ENCODE results near the gene ACTN2.
A peak's percentile ranks its signal among the peaks of the same experiment; 100 is the strongest.

ACTN2 gene

DNA sequence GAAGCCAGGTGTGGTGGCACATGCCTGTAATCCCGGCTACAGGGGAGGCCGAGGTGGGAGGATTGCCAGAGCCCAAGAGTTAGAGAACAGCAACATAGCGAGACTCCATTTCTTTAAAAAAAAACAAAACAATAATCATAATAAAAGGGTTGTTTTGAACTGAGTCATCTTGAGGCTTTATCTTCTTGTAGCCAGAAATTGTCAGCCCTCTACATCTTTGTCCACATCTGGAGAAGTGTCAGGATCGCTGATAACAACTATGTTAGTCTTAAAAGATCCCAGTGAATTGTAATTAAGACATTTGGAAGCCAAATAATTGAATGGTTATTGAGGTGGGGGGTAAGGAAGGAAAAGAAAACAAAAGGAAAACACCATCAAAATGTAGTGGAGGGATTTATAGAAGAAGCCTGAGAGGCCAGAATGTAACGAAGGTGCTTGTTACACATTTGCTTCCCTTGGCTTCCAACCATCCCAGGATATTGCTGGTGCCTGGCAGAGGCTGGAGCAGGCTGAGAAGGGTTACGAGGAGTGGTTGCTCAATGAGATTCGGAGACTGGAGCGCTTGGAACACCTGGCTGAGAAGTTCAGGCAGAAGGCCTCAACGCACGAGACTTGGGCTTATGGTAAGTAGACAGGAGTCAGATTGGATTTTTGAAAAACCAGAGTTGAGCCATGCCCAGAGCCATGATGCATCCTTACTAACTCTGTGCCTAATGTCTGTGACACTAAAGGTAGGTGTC is 56.3 kb downstream of the ACTN2 start:
- DNase-seq (ENCODE audit: low read depth): no peak

DNA sequence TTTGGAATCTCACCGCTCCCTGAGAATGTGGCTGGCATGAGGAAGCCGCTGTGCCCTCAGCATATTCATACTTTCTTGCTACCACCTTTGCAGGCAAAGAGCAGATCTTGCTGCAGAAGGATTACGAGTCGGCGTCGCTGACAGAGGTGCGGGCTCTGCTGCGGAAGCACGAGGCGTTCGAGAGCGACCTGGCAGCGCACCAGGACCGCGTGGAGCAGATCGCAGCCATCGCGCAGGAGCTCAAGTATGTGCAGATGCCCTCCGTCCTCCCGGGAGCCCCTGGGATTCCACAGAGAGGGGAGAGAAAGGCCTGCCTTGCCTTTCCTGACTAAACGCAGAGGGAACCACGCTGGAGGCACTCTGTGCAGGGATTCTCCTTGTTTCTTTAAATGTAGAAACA is 58.2 kb downstream of the ACTN2 start:
- no peak for DNase-seq (ENCODE audit: low read depth)

DNA sequence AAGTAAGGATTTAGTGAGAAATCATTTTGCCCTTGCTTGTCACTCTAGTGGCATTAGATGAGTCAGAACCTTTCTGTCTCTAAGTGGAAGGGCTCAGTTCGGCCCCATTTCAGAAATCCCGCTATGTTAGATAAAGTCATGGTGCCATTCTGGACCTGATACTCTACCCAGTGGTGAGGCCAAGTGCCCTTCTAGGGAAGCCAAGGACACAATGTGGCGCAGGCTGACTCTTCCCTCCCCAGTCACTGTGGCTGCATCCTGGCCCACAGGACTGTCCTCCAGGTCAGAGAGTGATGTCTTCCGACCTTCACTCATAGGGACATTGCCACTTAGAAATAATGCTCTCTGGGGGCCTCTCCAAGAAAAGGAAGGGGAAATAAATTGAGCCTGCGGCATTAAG is 60.5 kb downstream of the ACTN2 start:
- DNase-seq (ENCODE audit: low read depth): no peak

DNA sequence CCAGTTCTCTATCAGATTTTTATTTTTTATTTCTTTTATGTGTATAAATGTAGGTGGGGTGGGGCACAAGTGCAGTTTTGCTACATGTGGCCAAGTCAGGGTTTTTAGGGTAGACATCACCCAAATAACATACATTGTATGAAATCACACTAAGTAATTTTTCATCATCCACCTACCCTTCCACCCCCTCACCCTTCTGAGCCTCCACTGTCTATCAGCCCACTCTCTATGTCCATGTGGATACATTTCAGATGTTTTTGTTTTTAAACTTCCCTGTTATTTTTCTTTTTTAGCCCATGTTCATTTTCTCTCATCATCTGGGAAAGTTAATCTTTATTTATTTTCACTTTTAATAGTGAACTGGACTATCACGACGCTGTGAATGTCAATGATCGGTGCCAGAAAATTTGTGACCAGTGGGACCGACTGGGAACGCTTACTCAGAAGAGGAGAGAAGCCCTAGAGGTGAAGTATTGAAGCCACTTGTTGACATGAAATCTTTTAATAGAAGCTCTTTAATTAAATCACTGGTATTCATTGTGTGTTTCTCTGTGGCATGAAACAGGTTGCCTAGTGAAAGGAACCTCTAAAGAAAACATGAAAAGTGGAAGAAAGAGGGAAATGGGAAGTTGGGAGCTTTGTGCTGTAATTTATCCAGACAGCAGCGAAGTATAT is 61.1 kb downstream of the ACTN2 start:
- no peak for DNase-seq (ENCODE audit: low read depth)

DNA sequence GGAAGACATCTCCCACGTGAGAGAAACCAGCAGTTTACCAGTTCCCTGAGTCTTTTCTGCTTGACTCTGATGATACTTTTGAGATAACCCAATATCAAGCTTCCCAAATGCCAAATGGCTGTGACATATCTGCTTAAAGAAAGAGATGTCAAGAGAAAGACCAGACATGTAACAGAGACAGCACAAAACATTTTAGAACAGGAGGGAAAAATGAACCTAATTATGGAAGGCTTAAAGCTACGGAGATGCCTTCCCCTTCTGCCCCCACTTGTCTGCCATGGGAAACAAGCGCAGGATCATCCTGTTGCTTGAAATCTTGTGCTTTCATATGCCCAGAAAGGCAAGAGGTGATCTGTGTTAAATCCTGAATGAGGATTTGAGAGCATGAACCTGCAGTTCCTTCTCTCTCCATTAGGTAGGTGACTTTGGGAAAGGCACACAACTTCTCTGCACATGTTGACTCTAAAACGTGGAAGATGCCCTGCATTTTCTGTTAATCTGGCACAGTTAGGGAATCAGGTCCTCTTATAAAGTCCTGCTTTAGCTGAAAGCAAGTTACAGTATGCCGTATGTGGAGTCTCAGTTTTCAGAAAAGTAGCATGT is 62.1 kb downstream of the ACTN2 start:
- DNase-seq (ENCODE audit: low read depth): no peak

DNA sequence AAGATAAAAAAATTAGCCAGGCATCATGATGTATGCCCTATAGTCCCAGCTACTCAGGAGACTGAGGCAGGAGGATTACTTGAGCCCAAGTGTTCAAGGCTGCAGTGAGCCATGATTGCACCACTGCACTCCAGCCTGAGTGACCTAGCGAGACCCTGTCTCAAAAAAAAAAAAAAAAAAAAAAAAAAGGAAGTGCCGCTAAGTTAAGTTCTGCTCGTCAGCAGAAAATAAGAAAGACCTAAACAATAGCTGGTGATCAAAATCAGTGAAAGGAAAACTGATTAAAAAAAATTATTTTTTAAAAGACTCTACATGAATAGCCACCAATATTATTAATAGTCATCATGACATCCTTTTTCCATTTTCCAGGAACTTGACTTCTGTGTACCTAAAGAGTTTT is 64.6 kb downstream of the ACTN2 start:
- no peak for DNase-seq (ENCODE audit: low read depth)

DNA sequence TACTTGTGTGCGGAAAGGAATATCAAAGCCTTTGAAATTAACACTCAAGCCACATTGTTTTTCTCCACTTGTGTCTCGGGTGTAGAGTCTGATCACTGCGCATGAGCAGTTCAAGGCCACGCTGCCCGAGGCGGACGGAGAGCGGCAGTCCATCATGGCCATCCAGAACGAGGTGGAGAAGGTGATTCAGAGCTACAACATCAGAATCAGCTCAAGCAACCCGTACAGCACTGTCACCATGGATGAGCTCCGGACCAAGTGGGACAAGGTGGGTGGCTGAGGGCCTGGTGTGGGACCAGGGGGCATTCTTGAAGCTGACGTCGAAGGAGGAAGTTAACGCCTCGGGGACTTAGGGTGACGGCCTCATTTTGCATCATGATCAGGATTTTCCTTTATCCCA is 65.1 kb downstream of the ACTN2 start:
- DNase-seq (ENCODE audit: low read depth): no peak

DNA sequence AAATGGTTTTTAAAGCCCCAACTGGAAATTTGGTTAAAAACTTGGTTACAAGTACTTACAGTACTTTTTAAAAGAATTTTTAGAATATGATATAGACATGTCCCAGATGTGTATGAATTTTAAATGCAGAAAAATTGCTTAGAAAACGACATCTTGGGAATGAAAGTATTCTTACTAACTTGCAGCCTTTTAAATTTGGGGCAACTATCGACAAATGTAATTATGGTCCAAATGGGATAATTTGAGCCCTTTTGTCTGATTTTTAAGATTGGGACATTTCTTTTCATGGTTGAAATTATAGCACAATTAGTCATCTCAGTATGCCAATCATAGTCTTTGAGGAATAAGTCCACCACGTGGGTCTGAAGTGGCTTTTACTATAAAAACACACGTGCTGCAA is 65.6 kb downstream of the ACTN2 start:
- no peak for DNase-seq (ENCODE audit: low read depth)

DNA sequence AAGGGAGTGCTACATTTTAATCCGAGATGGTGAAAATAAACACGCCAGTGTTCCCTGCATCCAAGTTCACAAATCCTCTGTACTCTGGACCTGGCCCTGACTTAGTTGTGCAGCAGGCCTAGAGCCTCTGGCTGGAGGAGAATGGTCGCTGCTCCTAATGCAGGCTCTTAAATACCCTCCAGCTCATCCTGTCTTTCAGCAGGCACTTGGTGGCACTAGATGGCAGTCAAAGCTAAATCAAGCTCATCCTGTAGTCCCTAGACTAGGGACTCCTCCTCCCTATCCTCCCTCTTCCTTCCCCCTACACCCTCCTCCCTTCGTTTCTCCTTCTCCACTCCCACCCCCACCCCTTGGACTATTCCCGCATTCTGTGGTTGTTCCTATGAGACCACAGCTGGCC is 67.2 kb downstream of the ACTN2 start:
- peak; percentile 58 for DNase-seq (ENCODE audit: low read depth)

DNA sequence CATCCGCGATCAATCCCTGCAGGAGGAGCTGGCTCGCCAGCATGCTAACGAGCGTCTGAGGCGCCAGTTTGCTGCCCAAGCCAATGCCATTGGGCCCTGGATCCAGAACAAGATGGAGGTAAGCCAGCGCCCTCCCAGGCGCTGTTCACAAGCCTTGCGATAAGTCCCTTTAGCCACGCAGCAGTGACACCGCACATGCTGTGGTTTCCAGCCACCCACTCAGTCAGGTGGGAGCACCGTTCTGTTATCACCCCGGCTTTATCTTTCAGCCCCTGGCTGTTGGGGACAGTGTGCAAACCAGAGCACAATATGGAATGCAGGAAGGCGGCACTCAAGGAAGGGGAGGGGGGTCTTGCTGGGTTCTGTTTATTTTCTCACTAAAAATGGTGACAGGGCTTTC is 67.7 kb downstream of the ACTN2 start:
- DNase-seq (ENCODE audit: low read depth): no peak

DNA sequence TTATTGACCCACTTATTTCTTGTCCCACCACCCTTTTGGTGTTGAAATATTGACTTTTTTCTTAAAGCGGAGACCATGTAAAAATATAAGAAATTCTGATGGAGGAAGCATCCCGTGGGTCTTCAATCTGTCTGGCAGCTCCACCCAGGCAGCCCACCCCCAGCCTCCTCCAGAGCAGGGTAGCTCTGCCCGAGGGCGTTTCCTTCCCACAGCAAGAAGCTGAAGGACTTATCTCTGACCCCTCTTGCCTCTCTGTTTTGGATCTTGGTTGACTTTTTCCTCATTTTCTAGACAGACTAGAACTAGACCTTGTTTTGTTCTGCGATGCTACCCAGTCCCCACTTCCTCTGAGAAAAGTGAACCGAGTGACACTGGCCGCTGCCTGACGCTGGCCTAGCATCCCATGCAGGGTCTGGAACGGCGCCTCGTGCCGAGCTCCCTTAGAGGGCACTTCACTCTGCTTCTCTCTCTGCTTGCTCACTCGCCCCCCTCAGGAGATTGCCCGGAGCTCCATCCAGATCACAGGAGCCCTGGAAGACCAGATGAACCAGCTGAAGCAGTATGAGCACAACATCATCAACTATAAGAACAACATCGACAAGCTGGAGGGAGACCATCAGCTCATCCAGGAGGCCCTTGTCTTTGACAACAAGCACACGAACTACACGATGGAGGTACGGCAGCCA is 68.4 kb downstream of the ACTN2 start:
- no peak for DNase-seq (ENCODE audit: low read depth)

DNA sequence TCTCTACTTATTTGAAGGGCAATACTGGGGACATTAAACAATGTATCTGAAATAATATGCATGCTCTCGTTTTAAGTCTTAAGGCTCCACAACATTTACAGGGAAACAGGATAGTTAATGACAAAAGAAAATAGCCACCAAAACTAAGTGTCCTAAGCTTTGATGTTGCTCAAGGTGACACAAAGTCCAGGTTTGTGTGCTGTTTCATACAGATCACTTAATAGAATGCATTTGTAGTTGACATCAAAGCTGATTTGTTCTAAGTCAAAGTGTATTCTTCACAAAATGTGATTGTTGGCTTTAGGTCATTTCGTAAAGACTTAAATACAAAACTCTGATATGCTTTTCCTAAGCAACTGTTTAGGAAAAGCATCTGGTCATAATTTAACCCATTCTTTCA is 71.3 kb downstream of the ACTN2 start:
- no peak for DNase-seq (ENCODE audit: low read depth)

DNA sequence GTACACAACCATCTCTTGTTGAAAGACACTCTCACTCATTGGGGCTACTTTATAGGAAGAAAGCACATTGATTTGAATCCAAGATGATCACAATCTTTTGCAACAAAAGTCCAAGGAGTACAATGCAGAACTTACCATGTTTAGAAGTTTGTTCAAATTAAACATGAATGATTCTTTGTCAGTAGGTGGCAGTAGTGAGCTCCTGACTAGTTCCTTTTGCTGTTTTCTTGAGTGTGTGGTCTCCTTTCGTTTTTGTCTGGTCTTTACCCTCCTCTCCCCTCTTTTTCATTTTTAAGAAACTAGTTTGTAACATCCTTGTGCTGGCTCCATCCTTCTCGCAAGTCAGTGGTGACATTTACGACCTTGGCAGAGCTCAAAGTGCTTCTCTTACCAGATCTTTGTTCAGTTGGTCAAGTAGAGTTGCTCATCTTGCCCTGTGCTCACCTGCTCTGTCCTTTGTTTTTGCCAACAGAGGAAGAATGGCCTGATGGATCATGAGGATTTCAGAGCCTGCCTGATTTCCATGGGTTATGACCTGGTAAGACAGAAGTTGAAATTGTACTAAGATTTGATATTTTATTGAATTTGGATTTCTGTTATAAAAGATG is 73.1 kb downstream of the ACTN2 start:
- DNase-seq (ENCODE audit: low read depth): peak; percentile 49

DNA sequence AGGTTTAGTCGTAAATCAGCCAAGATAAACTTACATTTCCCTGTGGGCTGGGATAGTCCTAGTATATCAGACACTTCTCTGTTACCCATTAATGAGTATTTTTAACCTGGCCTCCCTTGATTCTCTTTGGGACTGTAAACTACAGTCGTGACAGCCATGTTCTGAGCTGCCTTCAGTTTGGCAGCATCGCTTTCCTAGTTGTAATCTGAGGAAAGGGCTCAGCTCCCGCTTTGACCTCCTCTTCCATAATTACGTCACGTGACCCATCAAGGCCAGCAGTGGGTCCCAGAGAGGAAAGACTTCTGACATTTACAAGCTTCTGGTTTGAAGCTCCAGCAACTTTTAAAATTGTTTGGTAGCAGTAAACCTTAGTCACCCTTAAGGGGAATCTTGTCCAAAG is 74.2 kb downstream of the ACTN2 start:
- DNase-seq (ENCODE audit: low read depth): no peak

DNA sequence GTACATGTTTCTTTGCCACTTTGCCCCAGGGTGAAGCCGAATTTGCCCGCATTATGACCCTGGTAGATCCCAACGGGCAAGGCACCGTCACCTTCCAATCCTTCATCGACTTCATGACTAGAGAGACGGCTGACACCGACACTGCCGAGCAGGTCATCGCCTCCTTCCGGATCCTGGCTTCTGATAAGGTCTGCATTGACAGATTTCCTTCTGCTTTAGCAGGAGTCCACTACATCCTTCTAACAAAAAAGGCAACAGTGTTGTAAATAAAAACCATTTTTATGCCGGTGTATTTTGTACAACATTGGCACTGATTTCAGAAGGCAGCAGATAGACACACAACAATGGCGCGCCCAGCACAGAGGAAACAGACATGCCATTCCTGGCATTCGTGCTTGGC is 74.7 kb downstream of the ACTN2 start:
- no peak for DNase-seq (ENCODE audit: low read depth)

DNA sequence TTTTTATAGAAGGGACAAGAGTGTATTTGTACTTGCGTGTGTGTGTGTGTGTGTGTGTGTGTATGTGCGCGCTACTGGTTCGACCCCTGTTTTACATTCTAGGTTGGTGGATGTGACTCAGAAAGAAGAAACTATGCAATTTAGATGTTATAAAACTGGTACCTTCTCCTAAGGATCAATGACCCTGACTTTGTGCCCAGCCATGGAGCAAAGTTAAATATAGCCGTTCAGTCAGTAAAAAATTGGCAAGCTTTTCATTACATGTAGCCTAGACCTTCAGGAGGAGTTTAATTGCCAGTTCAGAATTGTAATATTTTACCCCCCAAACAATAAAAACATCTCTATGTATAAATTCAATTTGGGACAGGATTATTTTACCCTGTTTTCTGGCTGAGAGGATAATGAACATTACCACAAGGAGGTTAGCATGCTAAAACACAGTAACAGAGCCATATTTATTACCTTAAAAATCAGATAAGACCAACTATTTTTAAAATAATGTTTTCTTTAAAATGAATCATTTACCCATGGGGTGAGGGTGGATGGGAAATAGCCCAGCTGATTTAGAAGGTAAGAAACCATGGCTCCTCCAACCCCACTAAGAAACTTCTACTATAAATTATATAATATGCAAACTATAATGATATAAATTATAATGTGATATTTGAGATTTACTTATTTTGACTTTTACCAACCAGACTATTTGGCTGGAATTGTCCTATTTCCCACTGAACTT is 75.3 kb downstream of the ACTN2 start:
- DNase-seq (ENCODE audit: low read depth): peak; percentile 15

DNA sequence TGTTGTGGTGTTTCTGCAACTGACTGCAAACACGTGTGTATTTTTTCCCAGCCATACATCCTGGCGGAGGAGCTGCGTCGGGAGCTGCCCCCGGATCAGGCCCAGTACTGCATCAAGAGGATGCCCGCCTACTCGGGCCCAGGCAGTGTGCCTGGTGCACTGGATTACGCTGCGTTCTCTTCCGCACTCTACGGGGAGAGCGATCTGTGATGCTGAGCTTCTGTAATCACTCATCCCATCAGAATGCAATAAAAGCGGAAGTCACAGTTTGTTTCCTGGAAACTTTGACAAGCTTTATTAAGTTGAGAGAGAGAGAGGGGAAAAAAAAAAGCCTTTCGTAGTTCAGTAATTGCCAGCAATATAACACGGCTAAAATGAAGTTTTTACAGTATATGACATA is 76.1 kb downstream of the ACTN2 start:
- DNase-seq (ENCODE audit: low read depth): peak; percentile 47

DNA sequence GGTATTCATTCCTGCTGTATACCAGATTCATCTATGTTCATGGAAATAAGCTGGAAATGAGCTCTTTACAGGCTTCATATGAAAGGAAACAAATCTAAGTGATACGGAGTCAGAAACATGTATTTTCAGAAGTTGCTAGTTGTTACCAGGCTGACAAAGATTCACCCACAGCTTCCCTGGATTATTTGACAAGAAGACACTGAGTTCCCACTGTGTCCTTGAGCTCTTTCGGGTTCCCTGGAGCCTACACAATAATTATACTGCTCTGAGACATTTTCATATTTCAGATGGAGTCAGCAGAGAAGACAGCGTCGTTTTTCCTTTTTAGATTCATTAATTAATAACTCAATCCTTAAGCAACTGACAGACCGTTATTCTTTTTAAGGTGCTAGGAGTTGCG is 79.5 kb downstream of the ACTN2 start:
- DNase-seq (ENCODE audit: low read depth): no peak

DNA sequence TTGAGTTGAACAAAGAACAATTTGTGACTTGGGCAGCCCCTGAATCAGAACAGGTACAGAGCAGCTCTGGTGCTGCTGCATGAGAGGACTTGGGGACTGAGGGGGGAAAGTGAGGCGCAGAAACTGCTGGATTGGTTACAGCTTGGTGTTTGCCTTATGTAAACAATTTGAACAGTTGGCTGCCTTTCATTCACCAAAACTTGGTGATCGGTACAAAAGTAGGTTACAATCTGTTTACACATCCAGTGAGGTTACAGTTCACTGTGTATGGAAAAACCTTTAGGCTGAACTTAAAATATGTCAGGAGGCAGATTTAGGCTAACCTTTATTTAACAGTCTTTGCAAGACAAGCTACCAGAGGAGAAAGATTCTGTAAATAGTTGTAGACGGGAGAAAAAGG is 80.2 kb downstream of the ACTN2 start:
- DNase-seq (ENCODE audit: low read depth): no peak

DNA sequence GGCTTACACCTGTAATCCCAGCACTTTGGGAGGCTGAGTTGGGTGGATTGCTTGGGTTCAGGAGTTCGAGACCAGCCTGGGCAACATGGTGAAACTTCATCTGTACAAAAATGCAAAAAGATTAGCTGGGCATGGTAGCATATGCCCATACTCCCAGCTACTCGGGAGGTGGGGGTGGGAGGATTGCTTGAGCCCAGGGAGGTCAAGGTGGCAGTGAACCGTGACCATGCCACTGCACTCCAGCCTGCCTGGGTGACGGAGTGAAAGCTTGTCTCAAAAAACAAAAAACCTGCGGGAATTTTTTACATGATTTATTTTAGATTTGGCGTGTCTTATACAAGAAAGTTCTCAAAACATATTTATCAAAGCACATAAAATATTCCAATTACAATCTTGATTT is 81.0 kb downstream of the ACTN2 start:
- no peak for DNase-seq (ENCODE audit: low read depth)

DNA sequence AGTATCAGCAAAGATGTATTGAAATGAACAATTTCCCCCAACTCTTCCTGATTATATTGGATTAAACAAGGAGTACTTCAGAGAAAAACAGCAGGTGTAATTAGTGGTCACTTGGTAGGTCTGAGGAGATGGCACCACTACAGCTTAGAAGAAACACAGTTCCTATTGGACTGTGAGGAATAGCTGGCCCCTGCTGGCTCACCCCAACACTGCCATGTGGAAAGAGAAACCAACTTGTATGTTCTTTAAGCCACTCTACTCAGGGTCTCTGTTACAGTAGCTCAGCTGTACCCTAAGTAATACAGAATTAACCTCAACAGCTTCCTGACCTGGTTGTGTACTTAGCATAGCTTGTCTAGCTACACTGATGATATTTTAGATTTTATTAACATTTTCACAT is 82.3 kb downstream of the ACTN2 start:
- no peak for DNase-seq (ENCODE audit: low read depth)

DNA sequence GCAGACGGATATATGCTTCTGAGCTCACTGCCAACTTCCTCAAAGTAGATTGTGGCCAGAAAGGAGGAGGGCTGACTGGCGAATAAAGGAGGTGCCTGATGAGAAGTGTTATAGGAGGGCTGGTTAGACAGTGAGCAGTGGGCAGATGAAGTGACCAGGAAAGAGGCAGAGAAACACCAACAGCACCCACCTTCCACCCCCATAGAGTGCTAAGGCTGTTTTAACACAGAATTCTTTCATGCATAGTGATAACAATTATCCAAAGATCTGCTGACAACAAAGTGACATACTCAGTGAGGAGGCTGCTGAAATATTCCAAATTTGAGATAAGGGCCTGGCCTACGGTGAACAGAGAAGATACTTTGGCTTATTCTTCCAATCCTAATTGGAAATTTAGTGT is 87.6 kb downstream of the ACTN2 start:
- no peak for DNase-seq (ENCODE audit: low read depth)

Data from EH (cell line).